IMR-90 (cell line): ENCODE results near the gene PEX14.

ENCODE experiments used
- BHLHE40 ChIP-seq: fragments of 150-350 bp; IDR thresholded peaks from 2 replicates; pipeline ENCODE4 v1.6.1; 2016; ENCODE audit warnings: mild to moderate bottlenecking, low read depth, low read length
- CEBPB ChIP-seq: IDR thresholded peaks from 2 replicates; pipeline ENCODE4 v1.6.1; 2012; ENCODE audit warnings: low read depth, low read length, improper control_type of control experiment
- FOS ChIP-seq: fragments of 150-350 bp; IDR thresholded peaks from 2 replicates; pipeline ENCODE4 v1.6.1; 2016; ENCODE audit warnings: low read depth, low read length
- MAFK ChIP-seq: IDR thresholded peaks from 2 replicates; pipeline ENCODE4 v1.6.1; 2012; ENCODE audit warnings: low read depth, low read length, improper control_type of control experiment
- MAZ ChIP-seq: IDR thresholded peaks from 2 replicates; pipeline ENCODE4 v1.6.1; 2012; ENCODE audit warnings: low read depth, mild to moderate bottlenecking, low read length, improper control_type of control experiment, moderate library complexity, borderline replicate concordance
- MXI1 ChIP-seq: IDR thresholded peaks from 2 replicates; pipeline ENCODE4 v1.6.1; 2012; ENCODE audit warnings: low read depth, mild to moderate bottlenecking, low read length, moderate library complexity, borderline replicate concordance
- NFE2L2 ChIP-seq: fragments of 150-350 bp; IDR thresholded peaks from 2 replicates; pipeline ENCODE4 v1.6.1; 2016; ENCODE audit warnings: low read depth, mild to moderate bottlenecking, low read length
- POLR2A ChIP-seq: IDR thresholded peaks from 2 replicates; pipeline ENCODE4 v1.6.1; 2012; ENCODE audit warnings: mild to moderate bottlenecking, low read depth, low read length
- RAD21 ChIP-seq: IDR thresholded peaks from 2 replicates; pipeline ENCODE4 v1.6.1; 2012; ENCODE audit warnings: low read length, improper control_type of control experiment
- RCOR1 ChIP-seq: IDR thresholded peaks from 2 replicates; pipeline ENCODE4 v1.6.1; 2012; ENCODE audit warnings: mild to moderate bottlenecking, low read length, improper control_type of control experiment; ENCODE audit not compliant: insufficient replicate concordance
- SMC3 ChIP-seq: fragments of 150-350 bp; IDR thresholded peaks from 2 replicates; pipeline ENCODE4 v1.6.1; 2016; ENCODE audit warnings: low read depth, mild to moderate bottlenecking, antibody characterized with exemption, low read length, moderate library complexity
- TF ChIP-seq, protein P1 (sequence below): conservative IDR thresholded peaks from 2 replicates; pipeline ENCODE4 v1.5.1; 2012; ENCODE audit warnings: mild to moderate bottlenecking, low read depth, low read length, improper control_type of control experiment
- TF ChIP-seq, protein P2 (sequence below): fragments of 150-350 bp; IDR thresholded peaks from 2 replicates; pipeline ENCODE4 v1.6.1; 2017; ENCODE audit warnings: mild to moderate bottlenecking, antibody characterized with exemption, low read length, low read depth
- TF ChIP-seq, protein P3 (sequence below): fragments of 150-350 bp; IDR thresholded peaks from 2 replicates; pipeline ENCODE4 v1.6.1; 2016; ENCODE audit warnings: low read depth, mild to moderate bottlenecking, low read length, moderate library complexity, borderline replicate concordance

DNA sequence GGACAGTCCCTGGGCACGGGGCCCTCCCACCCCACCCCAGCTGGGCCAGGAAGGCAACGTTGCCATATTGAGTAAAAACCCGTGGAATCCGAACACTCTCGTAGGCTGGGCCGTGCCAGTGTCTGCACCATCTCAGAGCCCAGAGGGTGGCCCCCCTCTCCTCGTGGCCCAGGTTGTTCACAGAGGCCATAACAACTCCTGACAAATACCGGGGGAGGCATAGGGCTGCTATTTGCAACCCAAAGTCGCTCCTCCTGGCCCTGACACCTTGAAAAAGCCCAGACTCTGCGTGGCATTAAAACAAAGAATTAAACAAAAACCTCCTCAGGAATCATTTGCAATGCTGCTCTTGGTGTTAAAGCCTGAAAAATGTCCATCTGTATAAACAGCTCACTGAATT lies 180.3 kb downstream of the PEX14 start:
- TF ChIP-seq, protein P1, sequence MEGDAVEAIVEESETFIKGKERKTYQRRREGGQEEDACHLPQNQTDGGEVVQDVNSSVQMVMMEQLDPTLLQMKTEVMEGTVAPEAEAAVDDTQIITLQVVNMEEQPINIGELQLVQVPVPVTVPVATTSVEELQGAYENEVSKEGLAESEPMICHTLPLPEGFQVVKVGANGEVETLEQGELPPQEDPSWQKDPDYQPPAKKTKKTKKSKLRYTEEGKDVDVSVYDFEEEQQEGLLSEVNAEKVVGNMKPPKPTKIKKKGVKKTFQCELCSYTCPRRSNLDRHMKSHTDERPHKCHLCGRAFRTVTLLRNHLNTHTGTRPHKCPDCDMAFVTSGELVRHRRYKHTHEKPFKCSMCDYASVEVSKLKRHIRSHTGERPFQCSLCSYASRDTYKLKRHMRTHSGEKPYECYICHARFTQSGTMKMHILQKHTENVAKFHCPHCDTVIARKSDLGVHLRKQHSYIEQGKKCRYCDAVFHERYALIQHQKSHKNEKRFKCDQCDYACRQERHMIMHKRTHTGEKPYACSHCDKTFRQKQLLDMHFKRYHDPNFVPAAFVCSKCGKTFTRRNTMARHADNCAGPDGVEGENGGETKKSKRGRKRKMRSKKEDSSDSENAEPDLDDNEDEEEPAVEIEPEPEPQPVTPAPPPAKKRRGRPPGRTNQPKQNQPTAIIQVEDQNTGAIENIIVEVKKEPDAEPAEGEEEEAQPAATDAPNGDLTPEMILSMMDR, result no peak
- TF ChIP-seq SMC3, result no peak
- no peak for TF ChIP-seq POLR2A
- no peak for TF ChIP-seq MAZ
- TF ChIP-seq NFE2L2, result no peak
- no peak for TF ChIP-seq RAD21
- no peak for TF ChIP-seq MAFK
- TF ChIP-seq BHLHE40, result no peak
- no peak for TF ChIP-seq FOS
- TF ChIP-seq, protein P2, sequence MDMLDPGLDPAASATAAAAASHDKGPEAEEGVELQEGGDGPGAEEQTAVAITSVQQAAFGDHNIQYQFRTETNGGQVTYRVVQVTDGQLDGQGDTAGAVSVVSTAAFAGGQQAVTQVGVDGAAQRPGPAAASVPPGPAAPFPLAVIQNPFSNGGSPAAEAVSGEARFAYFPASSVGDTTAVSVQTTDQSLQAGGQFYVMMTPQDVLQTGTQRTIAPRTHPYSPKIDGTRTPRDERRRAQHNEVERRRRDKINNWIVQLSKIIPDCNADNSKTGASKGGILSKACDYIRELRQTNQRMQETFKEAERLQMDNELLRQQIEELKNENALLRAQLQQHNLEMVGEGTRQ, result no peak
- TF ChIP-seq MXI1, result no peak
- TF ChIP-seq CEBPB, result no peak
- TF ChIP-seq, protein P3, sequence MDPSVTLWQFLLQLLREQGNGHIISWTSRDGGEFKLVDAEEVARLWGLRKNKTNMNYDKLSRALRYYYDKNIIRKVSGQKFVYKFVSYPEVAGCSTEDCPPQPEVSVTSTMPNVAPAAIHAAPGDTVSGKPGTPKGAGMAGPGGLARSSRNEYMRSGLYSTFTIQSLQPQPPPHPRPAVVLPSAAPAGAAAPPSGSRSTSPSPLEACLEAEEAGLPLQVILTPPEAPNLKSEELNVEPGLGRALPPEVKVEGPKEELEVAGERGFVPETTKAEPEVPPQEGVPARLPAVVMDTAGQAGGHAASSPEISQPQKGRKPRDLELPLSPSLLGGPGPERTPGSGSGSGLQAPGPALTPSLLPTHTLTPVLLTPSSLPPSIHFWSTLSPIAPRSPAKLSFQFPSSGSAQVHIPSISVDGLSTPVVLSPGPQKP, result no peak
- TF ChIP-seq RCOR1, result no peak
